SK-N-SH (cell line): Measurements from ENCODE around the gene MS4A4A. TPM values are rescaled to one million over a fixed set of nuclear protein-coding genes. Genes with fewer than 3 reads are reported as not detected.

ENCODE experiments used
- CTCF ChIA-PET: fragments of 300-600, 350-600 bp; formaldehyde crosslinking; extraction: SDS; loops from one replicate; lab custom pipeline; 2021; lab: Yijun Ruan, JAX
- POLR2A ChIA-PET: fragments of 350-600 bp; sonication (Branson Sonifier 250); formaldehyde crosslinking; extraction: SDS; loops from one replicate; lab custom pipeline; 2020; ENCODE audit warnings: antibody characterized with exemption, inconsistent platforms; lab: Yijun Ruan, JAX
- DNase-seq: peaks from one replicate; pipeline ENCODE4 v3.0.0; 2012
- H2AFZ ChIP-seq: fragments of 200-600 bp; sonication (generic); 2 replicates; pipeline ENCODE4 v1.8.1; 2016; ENCODE audit warnings: antibody characterized with exemption, mild to moderate bottlenecking, low read depth
- H3F3A ChIP-seq: fragments of 200-600 bp; sonication (generic); replicated peaks from 2 replicates; pipeline ENCODE3; 2016; ENCODE audit warnings: antibody characterized with exemption, mild to moderate bottlenecking; ENCODE audit not compliant: insufficient read depth
- H3K27ac ChIP-seq, 2 experiments: fragments of 200-500 bp in 1 of 2; fragments of 200-600 bp in 1 of 2; sonication (Bioruptor generic) in 1 of 2; sonication (generic), shearing (Covaris generic) in 1 of 2; 2 replicates each; pipeline versions ENCODE4 v1.5.1 to v1.6.1; 2014 to 2016; ENCODE audit warnings: low read depth in 2 of 2, inconsistent platforms in 1 of 2, low read length in 1 of 2, mild to moderate bottlenecking in 1 of 2, mixed read lengths in 1 of 2
- H3K27me3 ChIP-seq: fragments of 200-600 bp; sonication (generic), shearing (Covaris generic); 2 replicates; pipeline ENCODE4 v1.6.1; 2016; ENCODE audit warnings: mixed run types; ENCODE audit not compliant: insufficient read depth
- H3K36me3 ChIP-seq, 2 experiments: fragments of 200-500 bp in 1 of 2; fragments of 200-600 bp in 1 of 2; sonication (Bioruptor generic) in 1 of 2; sonication (generic) in 1 of 2; replicated peaks in 1 of 2; 2 replicates each; pipeline versions ENCODE3 to v1.5.1; 2014 to 2016; ENCODE audit warnings: low read length in 1 of 2, mild to moderate bottlenecking in 1 of 2; ENCODE audit not compliant: insufficient read depth in 2 of 2, control insufficient read depth in 1 of 2
- H3K4me1 ChIP-seq, 2 experiments: fragments of 200-500 bp in 1 of 2; fragments of 200-600 bp in 1 of 2; sonication (Bioruptor generic) in 1 of 2; sonication (generic), shearing (Covaris generic) in 1 of 2; 2 replicates each; pipeline versions ENCODE4 v1.5.1 to v1.6.1; 2014 to 2016; ENCODE audit warnings: low read depth in 1 of 2, low read length in 1 of 2, mixed run types in 1 of 2; ENCODE audit not compliant: insufficient read depth in 2 of 2, control insufficient read depth in 1 of 2
- H3K4me2 ChIP-seq: fragments of 200-600 bp; sonication (generic), shearing (Covaris generic); 2 replicates; pipeline ENCODE4 v1.6.1; 2017; ENCODE audit warnings: mixed run types
- H3K4me3 ChIP-seq, 2 experiments: fragments of 200-500 bp in 1 of 2; fragments of 200-600 bp in 1 of 2; sonication (Bioruptor generic) in 1 of 2; sonication (generic), shearing (Covaris generic) in 1 of 2; 2 replicates each; pipeline versions ENCODE4 v1.5.1 to v1.8.1; 2014 to 2016; ENCODE audit warnings: low read depth in 2 of 2, inconsistent platforms in 1 of 2, low read length in 1 of 2, mild to moderate bottlenecking in 1 of 2, mixed read lengths in 1 of 2, moderate library complexity in 1 of 2
- H3K79me2 ChIP-seq: fragments of 200-600 bp; sonication (generic); 2 replicates; pipeline ENCODE4 v1.8.1; 2017; ENCODE audit warnings: mild to moderate bottlenecking; ENCODE audit not compliant: insufficient read depth
- H3K9ac ChIP-seq: fragments of 200-600 bp; sonication (generic); 2 replicates; pipeline ENCODE4 v1.6.1; 2017; ENCODE audit warnings: mixed run types
- H3K9me2 ChIP-seq: fragments of 200-600 bp; sonication (generic); 2 replicates; pipeline ENCODE4 v1.6.1; 2017; ENCODE audit warnings: mixed run types
- H3K9me3 ChIP-seq: fragments of 200-600 bp; sonication (generic); 2 replicates; pipeline ENCODE4 v1.6.1; 2017; ENCODE audit warnings: mixed run types, mild to moderate bottlenecking, moderate library complexity
- H4K20me1 ChIP-seq: fragments of 200-600 bp; sonication (generic); 2 replicates; pipeline ENCODE4 v1.6.1; 2017; ENCODE audit warnings: mild to moderate bottlenecking, mixed run types; ENCODE audit not compliant: insufficient read depth
- CTCF ChIP-seq: fragments of 200-600 bp; sonication (generic); IDR thresholded peaks from 2 replicates; pipeline ENCODE4 v1.6.1; 2017; ENCODE audit warnings: antibody characterized with exemption, mild to moderate bottlenecking, moderate library complexity
- FOXM1 ChIP-seq: IDR thresholded peaks from 2 replicates; pipeline ENCODE4 v1.4.0; 2012; ENCODE audit warnings: low read depth, mild to moderate bottlenecking
- GABPA ChIP-seq: IDR thresholded peaks from 2 replicates; pipeline ENCODE4 v1.4.0; 2012; ENCODE audit warnings: low read depth, mild to moderate bottlenecking
- GATA2 ChIP-seq: sonication (generic); formaldehyde crosslinking; IDR thresholded peaks from 2 replicates; pipeline ENCODE4 v1.5.0; 2020; ENCODE audit warnings: mild to moderate bottlenecking, missing genetic modification reagents
- IRF3 ChIP-seq: fragments of 150-350 bp; IDR thresholded peaks from 2 replicates; pipeline ENCODE4 v1.6.1; 2016; ENCODE audit warnings: mild to moderate bottlenecking, low read depth, low read length
- MEF2A ChIP-seq: IDR thresholded peaks from 2 replicates; pipeline ENCODE4 v1.4.0; 2012; ENCODE audit warnings: low read depth, borderline replicate concordance
- RAD21 ChIP-seq: IDR thresholded peaks from 2 replicates; pipeline ENCODE4 v1.6.1; 2012; ENCODE audit warnings: mild to moderate bottlenecking, low read length
- RFX5 ChIP-seq: IDR thresholded peaks from 2 replicates; pipeline ENCODE4 v1.6.1; 2012; ENCODE audit warnings: mild to moderate bottlenecking, improper control_type of control experiment, low read length
- SIN3A ChIP-seq: IDR thresholded peaks from 2 replicates; pipeline ENCODE4 v1.6.1; 2012; ENCODE audit warnings: low read depth, mild to moderate bottlenecking, low read length, moderate library complexity, borderline replicate concordance
- SMC3 ChIP-seq: IDR thresholded peaks from 2 replicates; pipeline ENCODE4 v1.6.1; 2012; ENCODE audit warnings: low read depth, low read length, improper control_type of control experiment
- TCF12 ChIP-seq: IDR thresholded peaks from 2 replicates; pipeline ENCODE4 v1.4.0; 2012
- TEAD4 ChIP-seq: IDR thresholded peaks from 2 replicates; pipeline ENCODE4 v1.4.0; 2012; ENCODE audit warnings: mild to moderate bottlenecking, borderline replicate concordance; ENCODE audit not compliant: insufficient read depth
- YY1 ChIP-seq: IDR thresholded peaks from 2 replicates; pipeline ENCODE4 v1.4.0; 2012; ENCODE audit warnings: low read depth, mild to moderate bottlenecking
- WGBS: methylation state at CpG from one replicate; pipeline ENCODE4 v1.1.6; 2017; ENCODE audit warnings: low lambda C conversion rate; 5-methylcytosine and 5-hydroxymethylcytosine counted together
- polyA plus RNA-seq, 3 experiments: library from polyadenylated mRNA; depleted of rRNA; stranded (reverse); fragments of >200 nt; gene quantifications; 2 replicates each; pipeline ENCODE4 v1.2.3, GENCODE V29; 2012
- TF ChIP-seq, protein P1 (sequence below): fragments of 150-350 bp; IDR thresholded peaks from 2 replicates; pipeline ENCODE4 v1.6.1; 2017; ENCODE audit warnings: antibody characterized with exemption, low read length, low read depth, borderline replicate concordance

MS4A4A gene
- polyA plus RNA-seq, 1 of the 3 experiments (the other 2 are of a cell fraction) = not detected

DNA sequence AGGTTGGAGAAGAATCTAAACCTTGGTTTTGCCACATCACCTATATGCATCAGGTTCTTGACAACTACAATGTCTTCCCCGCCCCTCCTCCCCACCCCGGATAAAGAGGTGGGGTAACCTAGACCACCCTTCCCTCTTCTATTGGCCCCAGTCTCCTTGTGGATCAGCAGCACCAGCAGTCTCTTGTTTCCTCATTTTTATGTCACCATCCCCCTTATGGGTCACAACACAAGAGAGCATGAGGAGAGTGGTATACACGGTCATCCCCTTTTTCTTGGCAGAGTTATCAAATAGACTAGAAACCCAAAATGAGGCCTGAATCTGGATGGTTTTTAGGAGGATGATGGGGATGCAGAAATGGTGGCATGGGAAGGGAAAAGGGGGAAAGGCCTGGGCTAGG lies 38.7 kb upstream of the MS4A4A start:
- DNase-seq = no peak
- no peaks in the 10 kb centered on the region; the same call in none of the 2 replicates for H3K27me3 ChIP-seq
- no peak overlapping the region for H2AFZ ChIP-seq
- H3K4me2 ChIP-seq = no peak overlapping the region
- no peaks in the 10 kb centered on the region for H3K4me1 ChIP-seq
- 2% methylated on average over 3 of the region's 3 CpGs for WGBS
- no peak overlapping the region for H3K9ac ChIP-seq
- H3K27ac ChIP-seq = no peak overlapping the region
- H3K9me2 ChIP-seq = no peaks in the 10 kb centered on the region
- no peaks in the 10 kb centered on the region for H4K20me1 ChIP-seq
- ChIA-PET CTCF (no interaction called here), POLR2A (no interaction called here)
- no peak overlapping the region for H3K4me3 ChIP-seq
- H3K79me2 ChIP-seq = no peaks in the 10 kb centered on the region
- no peaks in the 10 kb centered on the region; the same call in 1 of the 2 replicates for H3K9me3 ChIP-seq
- TF ChIP-seq GABPA (no peak), TEAD4 (no peak)
- no peaks in the 10 kb centered on the region for H3K36me3 ChIP-seq
- no peaks in the 10 kb centered on the region for H3F3A ChIP-seq

GRCh38 chr11:60242740-60243239 lies 37.7 kb upstream of the MS4A4A start, which contains the start of gene MS4A4E:
Gene MS4A4E (minus strand): TSS chr11:60243137. CDS start chr11:60230055, 13,082 bp downstream.
- Histone ChIP-seq H3F3A (no peaks in the 10 kb centered on the region), H3K4me3 (no peak within 1 kb of the TSS), H3K27me3 (no peaks in the 10 kb centered on the region; the same call in none of the 2 replicates), H3K4me2 (no peak within 1 kb of the TSS), H3K9me3 (no peaks in the 10 kb centered on the region; the same call in 1 of the 2 replicates), H3K9me2 (no peaks in the 10 kb centered on the region), H3K36me3 (no peaks in the 10 kb centered on the region), H4K20me1 (no peaks in the 10 kb centered on the region), H3K27ac (no peak within 1 kb of the TSS), H3K9ac (no peak within 1 kb of the TSS), H3K4me1 (no peaks in the 10 kb centered on the region), H2AFZ (no peak within 1 kb of the TSS), H3K79me2 (no peaks in the 10 kb centered on the region)
- CTCF ChIA-PET = no interaction called here
- POLR2A ChIA-PET = no interaction called here
- no peak for TF ChIP-seq GATA2 (CRISPR knock-in tag)
- TF ChIP-seq SMC3 = no peak
- TF ChIP-seq RFX5 = no peak
- TF ChIP-seq IRF3 = no peak
- no peak for TF ChIP-seq MEF2A
- TF ChIP-seq GABPA = no peak
- TF ChIP-seq FOXM1 = no peak
- TF ChIP-seq YY1 = no peak
- DNase-seq = no peak
- 16% methylated on average over 5 of the region's 5 CpGs for WGBS

DNA sequence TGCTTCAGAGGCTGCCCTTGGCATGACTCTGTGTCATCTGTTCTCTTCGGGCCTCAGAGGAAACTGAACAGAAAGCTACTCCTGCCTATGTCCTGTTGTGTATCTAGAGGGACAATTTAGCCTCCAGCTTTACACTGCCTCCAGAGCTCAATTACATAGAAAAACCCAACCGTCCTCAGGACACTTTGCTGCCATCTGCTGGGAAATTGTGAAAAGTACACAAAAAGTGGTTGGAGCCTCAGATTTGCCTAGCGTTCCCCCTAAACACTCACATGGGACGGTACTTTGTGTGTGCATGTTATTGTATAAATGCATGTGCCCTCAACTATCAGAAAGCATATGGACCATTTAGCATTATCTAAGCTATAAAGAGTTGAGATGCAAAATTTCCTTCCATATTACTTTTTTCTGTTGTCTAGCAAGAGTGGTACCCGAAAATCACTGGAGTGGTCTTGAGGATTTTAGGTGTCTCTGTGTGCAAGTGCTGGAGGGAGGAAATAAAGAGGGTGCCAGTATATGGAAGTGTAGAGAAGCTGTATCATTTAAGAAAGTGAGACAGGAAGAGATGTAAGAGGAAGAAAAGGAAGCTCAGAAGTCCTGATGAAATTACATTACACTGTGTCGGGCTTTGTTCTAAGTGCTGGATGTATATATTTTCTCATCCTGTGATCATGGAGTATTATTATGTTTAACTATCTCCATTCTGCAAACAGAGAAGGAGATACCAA lies 28.8 kb upstream of the MS4A4A start:
- Histone ChIP-seq H3K4me1 (no peaks in the 10 kb centered on the region), H3F3A (no peaks in the 10 kb centered on the region), H4K20me1 (no peaks in the 10 kb centered on the region), H2AFZ (no peak overlapping the region), H3K4me2 (no peak overlapping the region), H3K27ac (no peak overlapping the region), H3K79me2 (no peaks in the 10 kb centered on the region), H3K9me2 (no peaks in the 10 kb centered on the region), H3K9me3 (no peaks in the 10 kb centered on the region), H3K36me3 (no peaks in the 10 kb centered on the region), H3K27me3 (no peaks in the 10 kb centered on the region; the same call in 1 of the 2 replicates), H3K4me3 (no peak overlapping the region), H3K9ac (no peak overlapping the region)
- no peak for TF ChIP-seq TCF12
- peak; percentile 45; the same call in 1 of the 2 replicates for TF ChIP-seq RAD21
- TF ChIP-seq CTCF = peak; percentile 58
- no peak for TF ChIP-seq YY1
- TF ChIP-seq IRF3 = no peak
- TF ChIP-seq, protein P1, sequence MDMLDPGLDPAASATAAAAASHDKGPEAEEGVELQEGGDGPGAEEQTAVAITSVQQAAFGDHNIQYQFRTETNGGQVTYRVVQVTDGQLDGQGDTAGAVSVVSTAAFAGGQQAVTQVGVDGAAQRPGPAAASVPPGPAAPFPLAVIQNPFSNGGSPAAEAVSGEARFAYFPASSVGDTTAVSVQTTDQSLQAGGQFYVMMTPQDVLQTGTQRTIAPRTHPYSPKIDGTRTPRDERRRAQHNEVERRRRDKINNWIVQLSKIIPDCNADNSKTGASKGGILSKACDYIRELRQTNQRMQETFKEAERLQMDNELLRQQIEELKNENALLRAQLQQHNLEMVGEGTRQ = no peak
- TF ChIP-seq SMC3 = peak; percentile 28; the same call in 1 of the 2 replicates
- no peak for TF ChIP-seq GATA2 (CRISPR knock-in tag)
- TF ChIP-seq SIN3A = no peak
- ChIA-PET CTCF (interaction anchor here (0.7 to 2.5 kb wide), 11 partner anchors 11 to 429 kb away, joined by 3 to 13 read pairs (median 3); no protein-coding TSS in a partner anchor), POLR2A (no interaction called here)
- peak; percentile 2 for DNase-seq
- 5% methylated on average over 6 of the region's 6 CpGs for WGBS
